Activated CD8-positive, alpha-beta memory T cell treated with anti-CD3 and anti-CD28 coated beads, Interleukin-2, amount 50 U/mL, for 1 hour (primary cell): ENCODE measurements around the gene INSR.
"Not testable (repeated sequence)": the region's sequence is repeated elsewhere in the genome, so short reads cannot be mapped to it uniquely, and the experiment has no call there.

Source experiments
- DNase-seq: peaks from one replicate; pipeline ENCODE4 v3.0.0-alpha.2; 2020; ENCODE audit errors: extremely low read depth

INSR gene

DNA sequence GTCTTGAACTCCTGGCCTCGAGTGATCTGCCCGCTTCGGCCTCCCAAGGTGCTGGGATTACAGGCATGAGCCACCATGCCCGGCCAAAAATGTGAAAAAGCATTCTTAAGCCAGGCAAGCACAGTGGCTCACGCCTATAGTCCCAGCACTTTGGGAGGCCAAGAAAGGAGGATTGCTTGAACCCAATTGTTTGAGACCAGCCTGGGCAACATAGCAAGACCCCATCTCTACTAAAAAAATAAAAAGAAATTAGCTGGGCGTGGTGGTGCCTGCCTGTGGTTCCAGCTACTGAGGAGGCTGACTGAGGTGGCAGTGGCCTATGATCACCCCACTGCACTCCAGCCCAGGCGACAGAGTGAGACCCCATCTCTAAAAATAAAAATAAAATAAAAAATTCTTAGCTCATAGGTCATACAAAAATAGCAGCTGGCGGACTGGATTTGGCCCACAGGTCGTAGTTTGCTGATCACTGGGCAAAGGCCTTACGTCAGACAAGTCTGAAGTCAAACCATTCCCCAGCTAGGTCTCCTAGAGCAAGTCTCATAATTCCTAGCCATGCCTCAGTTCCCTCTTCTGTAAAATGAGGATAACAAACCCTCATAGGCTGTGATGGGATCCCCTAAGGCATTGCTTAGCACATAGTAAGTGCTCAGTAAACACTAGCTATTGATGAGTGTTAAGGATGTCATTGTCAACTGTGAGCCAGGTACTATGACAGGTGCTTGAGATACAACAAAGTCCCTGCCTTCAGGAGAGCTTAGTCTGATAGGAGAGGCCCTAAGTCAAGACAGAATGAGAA lies 36.0 kb downstream of the INSR start:
- no peak for DNase-seq

GRCh38 chr19:7257148-7258040 lies 36.8 kb downstream of the INSR start:
- DNase-seq, result no peak

GRCh38 chr19:7255631-7256030 lies 38.6 kb downstream of the INSR start:
- no peak for DNase-seq

DNA sequence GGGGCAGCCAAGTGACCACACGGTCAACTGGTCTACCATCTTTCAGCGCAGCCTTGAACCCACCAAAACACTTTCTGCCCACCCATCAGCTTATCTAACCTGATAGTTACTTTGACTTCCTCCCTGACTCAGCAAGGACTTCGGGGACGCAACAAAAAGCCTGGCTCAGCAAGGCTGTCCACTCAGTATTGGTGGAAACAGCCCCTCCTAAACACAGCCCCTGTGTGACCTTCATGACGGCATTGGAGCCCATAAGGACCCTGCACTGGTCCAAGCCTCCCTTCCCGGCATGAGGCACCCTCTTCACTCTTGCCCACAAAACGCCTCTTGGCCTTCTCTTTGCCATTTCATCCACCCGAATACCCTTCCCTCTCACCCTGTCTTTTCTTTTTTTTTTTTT lies 39.1 kb downstream of the INSR start:
- no peak for DNase-seq

DNA sequence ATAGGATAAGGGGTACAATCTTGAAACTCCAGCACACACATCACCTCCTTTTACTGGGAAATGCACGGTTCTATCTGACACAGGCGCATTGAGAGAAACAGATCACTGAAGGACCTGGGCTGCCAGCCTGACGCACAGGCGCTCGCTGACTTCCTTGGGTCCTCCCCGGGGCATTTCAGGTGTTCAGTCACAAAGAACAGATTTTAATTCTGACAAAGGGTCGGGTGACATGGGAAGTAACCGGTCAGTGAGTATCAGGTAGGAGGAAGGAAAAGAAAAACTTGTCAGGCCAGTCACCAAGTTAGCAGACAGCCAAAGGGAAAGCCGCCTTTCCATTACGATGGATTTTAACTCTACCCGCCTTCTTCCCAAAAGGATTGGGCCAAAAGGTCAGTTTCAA lies 39.6 kb downstream of the INSR start:
- DNase-seq, result no peak

DNA sequence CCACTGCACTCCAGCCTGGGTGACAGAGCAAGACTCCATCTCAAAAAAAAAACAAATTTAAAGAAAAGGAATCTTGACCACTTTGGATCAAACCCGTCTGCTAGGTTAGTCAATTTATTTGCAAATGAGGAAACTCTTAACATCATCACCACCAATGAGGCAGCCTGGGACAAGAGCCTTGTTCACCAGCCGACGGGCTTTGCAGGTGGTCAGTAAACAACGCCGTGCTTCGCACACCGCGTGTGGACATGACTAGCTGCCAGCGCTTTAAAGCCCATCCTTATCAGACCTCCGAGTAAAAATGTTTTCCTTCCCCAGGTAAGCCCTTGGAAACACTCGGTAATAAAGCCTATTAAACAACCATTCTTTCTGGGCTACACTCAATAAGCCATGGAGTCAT lies 41.9 kb downstream of the INSR start:
- DNase-seq, result no peak

GRCh38 chr19:7251494-7251893 lies 42.7 kb downstream of the INSR start:
- no peak for DNase-seq

DNA sequence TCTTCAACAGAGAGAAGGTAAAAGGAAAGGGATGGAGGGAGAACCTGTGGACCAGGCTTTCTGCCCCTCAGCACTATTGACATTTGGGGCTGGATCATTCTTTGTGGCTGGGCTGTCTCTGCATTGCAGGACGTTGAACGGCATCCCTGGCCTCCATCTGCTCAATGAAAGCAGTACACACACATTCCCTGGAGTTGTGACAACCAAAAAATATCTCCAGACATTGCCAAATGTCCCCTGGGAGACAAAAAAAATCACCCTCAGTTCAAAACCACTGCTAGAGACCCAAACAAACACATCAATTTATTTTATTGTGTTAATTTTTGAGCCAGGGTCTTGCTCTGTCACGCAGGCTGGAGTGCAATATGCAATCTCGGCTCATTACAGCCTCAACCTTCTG lies 43.3 kb downstream of the INSR start:
- no peak for DNase-seq

- no peak for DNase-seq
Observed at GRCh38 chr19:7250057-7250596, 44.1 kb downstream of the INSR start.

- DNase-seq, result no peak
Observed at GRCh38 chr19:7247155-7247554, 47.1 kb downstream of the INSR start.

GRCh38 chr19:7246601-7247000 lies 47.6 kb downstream of the INSR start:
- no peak for DNase-seq

DNA sequence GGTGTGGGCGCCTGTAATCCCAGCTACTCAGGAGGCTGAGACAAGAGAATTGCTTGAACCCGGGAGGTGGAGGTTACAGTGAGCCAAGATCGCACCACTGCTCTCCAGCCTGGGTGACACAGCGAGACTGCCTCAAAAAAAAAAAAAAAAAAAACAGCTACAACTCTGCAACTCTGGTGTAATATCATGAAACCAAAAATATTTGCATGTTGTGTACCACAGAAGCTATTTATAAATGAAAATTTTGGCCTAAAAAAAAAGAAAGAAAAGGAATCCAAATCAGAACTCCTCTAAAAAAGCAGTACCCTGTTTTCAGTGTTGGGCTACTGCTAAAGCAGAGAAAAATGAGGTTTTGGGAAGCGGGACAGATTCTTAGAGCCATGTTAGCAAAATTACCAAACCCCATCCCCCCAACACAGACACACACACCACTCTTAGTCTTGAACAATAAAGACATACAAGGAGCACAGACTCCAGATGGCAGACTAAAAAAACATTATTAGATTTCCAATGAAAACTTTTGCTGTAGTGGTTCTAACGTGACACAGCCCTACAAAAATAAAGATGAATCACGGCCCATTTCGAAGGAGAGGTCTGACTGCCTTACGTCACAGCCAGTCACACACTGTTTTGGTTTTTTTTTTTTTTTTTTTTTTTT lies 51.5 kb downstream of the INSR start:
- DNase-seq, result no peak

- no peak for DNase-seq
Observed at GRCh38 chr19:7238051-7238450, 56.2 kb downstream of the INSR start.

GRCh38 chr19:7236153-7236552 lies 58.1 kb downstream of the INSR start:
- DNase-seq, result no peak

DNA sequence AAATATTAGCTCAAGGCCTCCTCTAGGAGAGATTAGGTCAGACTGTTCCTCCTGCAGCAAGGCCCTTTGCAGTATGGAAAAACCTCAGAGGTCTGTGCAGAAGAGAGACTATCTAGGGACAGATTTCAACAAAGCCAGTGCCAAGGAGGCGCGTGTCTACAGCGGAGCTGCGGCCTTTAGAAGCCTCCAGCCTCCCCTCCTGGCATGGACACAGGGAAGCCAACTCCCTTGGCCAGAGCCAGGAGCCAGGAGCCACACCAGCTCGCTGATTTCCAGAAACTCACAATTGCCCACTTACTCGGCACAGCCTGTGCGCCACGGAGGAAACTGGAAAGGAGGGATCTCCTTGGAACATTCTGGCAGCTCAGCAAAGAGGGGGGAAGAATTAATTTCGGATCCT lies 63.4 kb downstream of the INSR start:
- no peak for DNase-seq

DNA sequence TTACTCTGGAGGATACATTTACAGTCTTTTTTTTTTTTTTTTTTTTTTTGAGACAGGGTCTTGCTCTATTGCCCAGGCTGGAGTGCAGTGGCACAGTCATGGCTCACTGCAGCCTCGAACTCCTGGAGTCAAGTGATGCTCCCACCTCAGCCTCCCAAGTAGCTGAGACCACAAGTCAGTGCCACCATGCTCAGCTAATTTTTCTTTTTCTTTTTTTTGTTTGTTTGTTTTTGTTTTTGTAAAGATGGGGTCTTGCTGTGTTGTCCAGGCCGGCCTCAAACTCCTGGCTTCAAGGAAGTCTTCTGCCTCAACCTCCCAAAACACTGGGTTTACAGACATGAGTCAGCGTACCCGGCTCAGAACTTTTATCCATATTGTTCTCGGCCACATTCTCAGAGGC lies 64.5 kb downstream of the INSR start:
- DNase-seq, result no peak

DNA sequence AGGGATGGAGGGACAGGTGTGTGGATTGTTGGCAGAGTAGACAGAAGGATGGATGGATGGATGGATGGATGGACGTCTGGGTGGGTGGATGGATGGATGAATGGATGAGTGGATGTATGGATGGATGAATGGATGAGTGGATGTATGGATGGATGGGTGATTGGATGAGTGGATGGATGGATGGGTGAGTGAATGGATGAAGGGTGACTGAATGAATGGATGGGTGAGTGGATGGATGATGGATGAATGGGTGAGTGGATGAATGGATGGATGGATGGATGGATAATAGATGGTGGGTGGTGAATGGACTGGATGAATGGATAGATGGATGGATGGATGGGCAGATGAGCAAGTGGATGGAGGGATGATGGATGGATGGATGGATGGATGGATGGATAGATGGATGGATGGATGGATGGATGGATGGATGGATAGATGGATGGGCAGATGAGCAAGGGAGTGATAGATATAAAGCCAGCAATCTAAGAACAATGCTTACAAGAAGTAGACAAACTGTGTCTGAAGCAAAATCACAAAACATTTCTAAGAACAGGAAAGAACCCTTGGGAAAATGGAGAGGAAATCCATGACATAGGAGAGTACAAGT lies 65.2 kb downstream of the INSR start:
- DNase-seq, result no peak

GRCh38 chr19:7227735-7228134 lies 66.5 kb downstream of the INSR start:
- DNase-seq, result no peak

GRCh38 chr19:7227149-7227548 lies 67.1 kb downstream of the INSR start:
- not testable (repeated sequence) for DNase-seq

- no peak for DNase-seq
Observed at GRCh38 chr19:7226739-7227138, 67.5 kb downstream of the INSR start.

DNA sequence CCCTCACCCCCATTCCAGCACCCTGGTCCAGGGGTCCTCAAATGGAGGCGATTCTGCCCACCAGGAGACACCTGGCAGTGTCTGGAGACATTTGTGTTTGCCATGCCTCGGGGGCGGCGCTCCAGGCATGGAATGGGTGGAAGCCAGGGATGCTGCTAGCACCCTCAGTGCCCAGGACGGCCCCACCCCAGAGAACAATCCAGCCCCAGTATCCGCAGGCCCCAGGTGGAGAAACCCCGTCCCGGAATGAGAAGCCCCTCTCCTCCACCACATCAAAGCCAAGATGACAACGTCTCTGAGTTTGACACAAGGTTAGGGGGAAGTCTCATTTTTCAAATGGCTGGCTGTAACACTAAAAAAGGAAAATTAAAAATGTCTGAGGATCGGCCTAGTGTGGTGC lies 68.5 kb downstream of the INSR start:
- DNase-seq, result no peak

DNA sequence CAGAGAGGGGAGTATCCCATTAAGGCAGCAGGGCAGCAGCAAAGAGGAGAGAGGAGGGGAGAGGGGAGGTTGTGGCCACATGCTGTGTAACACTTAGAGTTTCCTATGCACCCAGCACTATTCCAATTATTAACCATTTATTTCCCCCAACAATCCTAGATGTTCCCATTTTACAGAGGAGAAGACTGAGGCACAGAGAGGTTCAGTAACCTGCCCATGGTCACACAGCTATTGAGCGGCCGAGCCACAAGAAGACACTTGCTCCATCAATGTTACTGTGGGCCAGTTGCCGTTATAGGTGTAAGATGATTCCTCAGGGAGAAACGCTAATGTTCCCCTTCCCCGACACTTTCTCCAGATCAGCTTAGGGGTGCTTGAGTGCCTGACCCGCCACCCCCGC lies 69.2 kb downstream of the INSR start:
- DNase-seq, result no peak
